PFSK-1 (cell line): ENCODE measurements around the gene SCO2.

Experiments
- FOXP2 ChIP-seq: optimal IDR thresholded peaks from 2 replicates; pipeline ENCODE3; 2011; ENCODE audit warnings: borderline replicate concordance, control low read depth, inconsistent platforms; ENCODE audit not compliant: insufficient read depth; ENCODE audit errors: extremely low read length, extremely low read depth
- POLR2AphosphoS5 ChIP-seq: IDR thresholded peaks from 2 replicates; pipeline ENCODE4 v1.6.1; 2012; ENCODE audit warnings: low read depth, mild to moderate bottlenecking, control low read depth, low read length, moderate library complexity
- SIN3A ChIP-seq: IDR thresholded peaks from 2 replicates; pipeline ENCODE4 v1.6.1; 2012; ENCODE audit warnings: mild to moderate bottlenecking, low read length, moderate library complexity, borderline replicate concordance; ENCODE audit not compliant: insufficient read depth
- TAF1 ChIP-seq: IDR thresholded peaks from 2 replicates; pipeline ENCODE4 v1.6.1; 2012; ENCODE audit warnings: low read length, control low read depth, borderline replicate concordance; ENCODE audit not compliant: insufficient read depth
- TF ChIP-seq, protein P1 (sequence below), 2 experiments: IDR thresholded peaks; 2 replicates each; pipeline versions ENCODE4 v1.6.1 to v1.8.0; 2011 to 2012; ENCODE audit warnings: low read depth in 2 of 2, low read length in 2 of 2, control low read depth in 1 of 2, inconsistent platforms in 1 of 2, mild to moderate bottlenecking in 1 of 2, moderate library complexity in 1 of 2; ENCODE audit not compliant: insufficient read depth in 1 of 2

The SCO2 gene

DNA sequence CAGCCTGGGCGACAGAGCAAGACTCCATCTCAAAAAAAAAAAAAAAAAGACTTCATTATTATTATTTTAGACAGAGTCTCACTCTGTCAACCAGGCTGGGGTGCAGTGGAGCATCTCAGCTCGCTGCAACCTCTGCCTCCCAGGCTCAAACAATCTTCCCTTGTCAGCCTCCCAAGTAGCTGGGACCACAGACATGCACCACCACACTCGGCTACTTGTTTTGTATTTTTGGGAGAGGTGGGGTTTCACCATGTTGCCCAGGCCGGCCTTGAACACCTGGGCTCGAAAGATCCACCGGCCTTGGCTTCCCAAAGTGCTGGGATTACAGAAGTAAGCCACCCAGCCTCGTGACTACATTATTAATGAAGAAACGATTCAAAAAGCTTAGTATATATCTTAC is 9.7 kb upstream of the SCO2 start:
- no peak for TF ChIP-seq FOXP2
- no peak for TF ChIP-seq SIN3A
- TF ChIP-seq TAF1 = no peak
- TF ChIP-seq, protein P1, sequence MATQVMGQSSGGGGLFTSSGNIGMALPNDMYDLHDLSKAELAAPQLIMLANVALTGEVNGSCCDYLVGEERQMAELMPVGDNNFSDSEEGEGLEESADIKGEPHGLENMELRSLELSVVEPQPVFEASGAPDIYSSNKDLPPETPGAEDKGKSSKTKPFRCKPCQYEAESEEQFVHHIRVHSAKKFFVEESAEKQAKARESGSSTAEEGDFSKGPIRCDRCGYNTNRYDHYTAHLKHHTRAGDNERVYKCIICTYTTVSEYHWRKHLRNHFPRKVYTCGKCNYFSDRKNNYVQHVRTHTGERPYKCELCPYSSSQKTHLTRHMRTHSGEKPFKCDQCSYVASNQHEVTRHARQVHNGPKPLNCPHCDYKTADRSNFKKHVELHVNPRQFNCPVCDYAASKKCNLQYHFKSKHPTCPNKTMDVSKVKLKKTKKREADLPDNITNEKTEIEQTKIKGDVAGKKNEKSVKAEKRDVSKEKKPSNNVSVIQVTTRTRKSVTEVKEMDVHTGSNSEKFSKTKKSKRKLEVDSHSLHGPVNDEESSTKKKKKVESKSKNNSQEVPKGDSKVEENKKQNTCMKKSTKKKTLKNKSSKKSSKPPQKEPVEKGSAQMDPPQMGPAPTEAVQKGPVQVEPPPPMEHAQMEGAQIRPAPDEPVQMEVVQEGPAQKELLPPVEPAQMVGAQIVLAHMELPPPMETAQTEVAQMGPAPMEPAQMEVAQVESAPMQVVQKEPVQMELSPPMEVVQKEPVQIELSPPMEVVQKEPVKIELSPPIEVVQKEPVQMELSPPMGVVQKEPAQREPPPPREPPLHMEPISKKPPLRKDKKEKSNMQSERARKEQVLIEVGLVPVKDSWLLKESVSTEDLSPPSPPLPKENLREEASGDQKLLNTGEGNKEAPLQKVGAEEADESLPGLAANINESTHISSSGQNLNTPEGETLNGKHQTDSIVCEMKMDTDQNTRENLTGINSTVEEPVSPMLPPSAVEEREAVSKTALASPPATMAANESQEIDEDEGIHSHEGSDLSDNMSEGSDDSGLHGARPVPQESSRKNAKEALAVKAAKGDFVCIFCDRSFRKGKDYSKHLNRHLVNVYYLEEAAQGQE (IDR thresholded peaks at IDR 0.05; ENCODE audit: insufficient read depth in 1 of 2, low read depth in 2 of 2, low read length in 2 of 2) = no peak
- TF ChIP-seq POLR2AphosphoS5 = no peak

- no peak for TF ChIP-seq POLR2AphosphoS5
- TF ChIP-seq, protein P1 (IDR thresholded peaks at IDR 0.05; ENCODE audit: insufficient read depth in 1 of 2, low read depth in 2 of 2, low read length in 2 of 2) = no peak
Measured at GRCh38 chr22:50532824-50533796, 7.7 kb upstream of the SCO2 start.

DNA sequence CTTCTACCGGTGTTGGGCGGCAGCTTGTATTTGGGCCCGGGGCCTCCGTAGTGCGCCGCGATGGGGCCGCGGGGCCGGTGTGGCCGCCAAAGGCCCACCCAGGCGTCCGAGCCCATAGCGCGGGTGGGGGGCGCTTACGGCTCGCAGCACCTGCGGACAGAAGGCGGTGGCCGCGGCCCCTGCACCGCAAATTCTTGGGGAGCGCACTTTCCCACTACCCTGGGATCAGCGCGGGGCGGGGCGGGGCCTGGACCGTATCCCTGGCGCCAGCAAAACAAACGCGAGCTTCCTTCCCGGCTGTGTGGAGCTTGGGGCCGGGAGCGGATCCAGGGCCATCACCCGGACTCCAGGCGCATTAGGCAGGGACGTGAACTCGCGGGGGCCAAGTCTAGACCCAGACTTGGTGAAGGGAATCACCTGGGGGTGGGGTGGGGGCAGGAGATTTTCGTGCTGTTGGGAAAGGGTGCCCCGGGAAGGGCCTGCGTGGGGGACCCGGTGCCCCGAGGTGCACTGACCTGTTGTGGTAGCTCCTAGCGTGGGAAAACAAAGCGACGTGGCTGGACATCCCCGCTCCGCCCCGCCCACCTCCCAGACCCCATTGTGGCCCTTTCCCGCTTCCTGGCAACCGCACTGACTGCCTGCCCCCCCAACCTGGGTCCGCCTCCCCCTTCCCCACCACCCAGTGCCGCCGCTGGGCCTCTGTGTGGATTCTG is 6.7 kb upstream of the SCO2 start:
- no peak for TF ChIP-seq TAF1
- TF ChIP-seq FOXP2 = no peak
- TF ChIP-seq POLR2AphosphoS5 = no peak
- TF ChIP-seq SIN3A = no peak
- TF ChIP-seq, protein P1 (IDR thresholded peaks at IDR 0.05; ENCODE audit: insufficient read depth in 1 of 2, low read depth in 2 of 2, low read length in 2 of 2) = no peak

DNA sequence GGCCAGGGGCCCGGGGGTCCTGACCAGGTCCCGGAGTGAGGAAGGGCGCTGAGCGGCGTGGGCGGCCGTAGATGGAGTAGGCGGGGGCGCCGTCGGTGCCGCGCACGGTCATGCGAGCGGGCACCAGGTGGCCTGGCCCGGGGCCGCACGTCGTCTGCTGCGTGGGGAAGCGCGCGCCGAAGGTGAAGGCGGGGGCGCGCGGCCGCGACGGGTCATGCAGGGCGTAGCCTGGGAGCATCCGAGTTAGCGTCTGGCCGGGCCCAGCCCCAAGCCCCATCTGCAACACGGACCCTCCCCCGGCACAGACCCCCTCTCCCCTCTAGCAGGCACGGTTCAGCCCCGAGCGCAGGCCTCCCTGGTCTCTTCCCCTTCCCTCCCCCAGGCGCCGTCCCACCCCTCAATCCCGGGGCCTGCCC is 6.2 kb upstream of the SCO2 start:
- TF ChIP-seq, protein P1 (IDR thresholded peaks at IDR 0.05; ENCODE audit: insufficient read depth in 1 of 2, low read depth in 2 of 2, low read length in 2 of 2) = no peak
- TF ChIP-seq POLR2AphosphoS5 (no peak), SIN3A (no peak), FOXP2 (no peak), TAF1 (no peak)
